MM.1S (cell line): ENCODE data around the gene REC114.

Source experiments
- EZH2phosphoT487 ChIP-seq: fragments of 300-600 bp; sonication (generic); IDR thresholded peaks from 2 replicates; pipeline ENCODE4 v1.6.1; 2018; ENCODE audit warnings: antibody characterized with exemption, low read length
- TF ChIP-seq, protein P1 (sequence below): fragments of 300-600 bp; sonication (generic); IDR thresholded peaks from 2 replicates; pipeline ENCODE4 v1.5.1; 2016; ENCODE audit warnings: antibody characterized with exemption, low read length, mixed read lengths

GRCh38 chr15:73608475-73608874 lies 165.5 kb downstream of the REC114 start:
- no peak for TF ChIP-seq EZH2phosphoT487
- TF ChIP-seq, protein P1, sequence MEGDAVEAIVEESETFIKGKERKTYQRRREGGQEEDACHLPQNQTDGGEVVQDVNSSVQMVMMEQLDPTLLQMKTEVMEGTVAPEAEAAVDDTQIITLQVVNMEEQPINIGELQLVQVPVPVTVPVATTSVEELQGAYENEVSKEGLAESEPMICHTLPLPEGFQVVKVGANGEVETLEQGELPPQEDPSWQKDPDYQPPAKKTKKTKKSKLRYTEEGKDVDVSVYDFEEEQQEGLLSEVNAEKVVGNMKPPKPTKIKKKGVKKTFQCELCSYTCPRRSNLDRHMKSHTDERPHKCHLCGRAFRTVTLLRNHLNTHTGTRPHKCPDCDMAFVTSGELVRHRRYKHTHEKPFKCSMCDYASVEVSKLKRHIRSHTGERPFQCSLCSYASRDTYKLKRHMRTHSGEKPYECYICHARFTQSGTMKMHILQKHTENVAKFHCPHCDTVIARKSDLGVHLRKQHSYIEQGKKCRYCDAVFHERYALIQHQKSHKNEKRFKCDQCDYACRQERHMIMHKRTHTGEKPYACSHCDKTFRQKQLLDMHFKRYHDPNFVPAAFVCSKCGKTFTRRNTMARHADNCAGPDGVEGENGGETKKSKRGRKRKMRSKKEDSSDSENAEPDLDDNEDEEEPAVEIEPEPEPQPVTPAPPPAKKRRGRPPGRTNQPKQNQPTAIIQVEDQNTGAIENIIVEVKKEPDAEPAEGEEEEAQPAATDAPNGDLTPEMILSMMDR: no peak
